Stimulated activated CD4-positive, alpha-beta T cell treated with anti-CD3 and anti-CD28 coated beads, TNF-alpha, amount 100 ng/mL, for 24 hours (primary cell): Measurements from ENCODE around the gene LIPG.
"Not testable (repeated sequence)": the region's sequence is repeated elsewhere in the genome, so short reads cannot be mapped to it uniquely, and the experiment has no call there.

Experiments
- DNase-seq, 3 experiments: peaks; one replicate each; pipeline ENCODE4 v3.0.0-alpha.2; 2020; ENCODE audit warnings: low read depth in 3 of 3

The LIPG gene

GRCh38 chr18:49573835-49574234, 12.0 kb downstream of the LIPG start:
- no peak for DNase-seq

GRCh38 chr18:49579041-49579440, 17.2 kb downstream of the LIPG start:
- DNase-seq: not testable (repeated sequence)

- DNase-seq: not testable (repeated sequence)
Observed at GRCh38 chr18:49579583-49579982, 17.7 kb downstream of the LIPG start.

GRCh38 chr18:49580279-49580678, 18.4 kb downstream of the LIPG start:
- DNase-seq: no peak

- no peak for DNase-seq
Observed at GRCh38 chr18:49581371-49581770, 19.5 kb downstream of the LIPG start.

- no peak for DNase-seq
Observed at GRCh38 chr18:49582579-49582978, 20.7 kb downstream of the LIPG start.

- no peak for DNase-seq
Observed at GRCh38 chr18:49584394-49584793, 22.5 kb downstream of the LIPG start.

GRCh38 chr18:49584951-49585350, 23.1 kb downstream of the LIPG start:
- DNase-seq: not testable (repeated sequence)

GRCh38 chr18:49585781-49586663, 24.2 kb downstream of the LIPG start:
- no peak for DNase-seq

GRCh38 chr18:49588171-49588570, 26.3 kb downstream of the LIPG start:
- no peak for DNase-seq

- no peak for DNase-seq
Observed at GRCh38 chr18:49588971-49589370, 27.1 kb downstream of the LIPG start.

- no peak for DNase-seq
Observed at GRCh38 chr18:49590608-49591007, 28.8 kb downstream of the LIPG start.

GRCh38 chr18:49591271-49591670, 29.4 kb downstream of the LIPG start:
- DNase-seq: no peak

GRCh38 chr18:49591775-49592174, 29.9 kb downstream of the LIPG start:
- DNase-seq: no peak

- DNase-seq: no peak
Observed at GRCh38 chr18:49596687-49597086, 34.8 kb downstream of the LIPG start.

- DNase-seq: no peak
Observed at GRCh38 chr18:49597157-49597931, 35.5 kb downstream of the LIPG start.

GRCh38 chr18:49601211-49601610, 39.4 kb downstream of the LIPG start:
- no peak for DNase-seq

GRCh38 chr18:49608366-49609255, 46.8 kb downstream of the LIPG start:
- DNase-seq: no peak

- DNase-seq: no peak
Observed at GRCh38 chr18:49609256-49610021, 47.6 kb downstream of the LIPG start.

- DNase-seq: no peak
Observed at GRCh38 chr18:49610022-49610445, 48.2 kb downstream of the LIPG start.

GRCh38 chr18:49611316-49611715, 49.5 kb downstream of the LIPG start:
- DNase-seq: no peak
